Activated T-cell treated with anti-CD3 and anti-CD28 coated beads, Interleukin-2, amount 50 U/mL, for 72 hours (primary cell): Measurements from ENCODE around the gene LRRN2. TPM values are rescaled to one million over a fixed set of nuclear protein-coding genes. Genes with fewer than 3 reads are reported as not detected.

Experiments used
- ATAC-seq, 2 donors: fragments of 150-1000 bp; cut with Tn5 transposase; replicated peaks in 1 of 2; 2 replicates each; pipeline ENCODE4 v1.10.0; 2021; ENCODE audit warnings: moderate library complexity in 2 of 2, mild to moderate bottlenecking in 1 of 2
- DNase-seq, 2 donors: peaks; one replicate each; pipeline ENCODE4 v3.0.0; 2021 to 2022; ENCODE audit warnings: mixed read lengths in 1 of 2
- H3K27ac Mint-ChIP-seq: one replicate; pipeline ENCODE4 v1.8.0; 2022; ENCODE audit warnings: mild to moderate bottlenecking, moderate library complexity, mixed read lengths
- H3K27me3 Mint-ChIP-seq: one replicate; pipeline ENCODE4 v1.8.0; 2022; ENCODE audit warnings: low read depth, mixed read lengths
- H3K36me3 Mint-ChIP-seq, 2 donors: one replicate each; pipeline ENCODE4 v1.8.0; 2022; ENCODE audit warnings: mixed read lengths in 2 of 2, mild to moderate bottlenecking in 1 of 2; ENCODE audit not compliant: insufficient read depth in 2 of 2
- H3K4me1 Mint-ChIP-seq: one replicate; pipeline ENCODE4 v1.8.0; 2022; ENCODE audit warnings: low read depth, mixed read lengths
- H3K4me3 Mint-ChIP-seq, 2 donors: one replicate each; pipeline ENCODE4 v1.8.0; 2022; ENCODE audit warnings: mild to moderate bottlenecking in 2 of 2, mixed read lengths in 2 of 2, moderate library complexity in 2 of 2
- H3K9me3 Mint-ChIP-seq, 2 donors: one replicate each; pipeline ENCODE4 v1.8.0; 2022; ENCODE audit warnings: mixed read lengths in 2 of 2
- total RNA-seq, 2 donors: library from RNA; stranded (reverse); gene quantifications; one replicate each; pipeline ENCODE4 v1.2.3, GENCODE V29; 2022

The LRRN2 gene
- total RNA-seq, 2 donors from 2014 or later = not detected

GRCh38 chr1:204678721-204679475 is 6.6 kb downstream of the LRRN2 start:
- ATAC-seq (no peak), DNase-seq (no peak)
- peaks cover 23% of the 10 kb centered on the region for H3K27me3 Mint-ChIP-seq
- no peak overlapping the region for H3K27ac Mint-ChIP-seq
- H3K4me1 Mint-ChIP-seq = no peaks in the 10 kb centered on the region
- H3K36me3 Mint-ChIP-seq = no peaks in the 10 kb centered on the region
- H3K9me3 Mint-ChIP-seq = no peaks in the 10 kb centered on the region
- no peak overlapping the region for H3K4me3 Mint-ChIP-seq

DNA sequence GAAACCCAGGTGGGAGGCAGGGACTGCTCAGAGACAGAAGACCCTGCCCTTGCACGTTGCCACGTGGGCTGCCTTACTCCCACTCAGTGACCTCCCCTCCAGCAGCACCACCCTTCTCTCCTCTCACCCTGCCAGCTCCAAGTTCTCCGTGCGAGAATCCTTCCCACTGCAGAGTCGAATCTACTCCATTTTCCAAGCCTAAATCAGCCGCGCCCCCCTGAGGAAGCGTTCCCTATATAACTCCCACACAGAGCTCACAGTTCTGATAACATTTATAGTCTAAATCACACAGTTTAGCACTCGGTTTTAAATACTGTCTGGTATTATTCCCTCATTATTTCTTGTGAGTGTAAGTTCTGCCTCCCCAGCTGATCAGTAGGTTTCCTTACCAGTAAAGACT is 7.7 kb downstream of the LRRN2 start:
- no peak overlapping the region for H3K4me3 Mint-ChIP-seq
- H3K27ac Mint-ChIP-seq = no peak overlapping the region
- ATAC-seq (no peak), DNase-seq (no peak)
- H3K4me1 Mint-ChIP-seq = no peaks in the 10 kb centered on the region
- H3K9me3 Mint-ChIP-seq = no peaks in the 10 kb centered on the region
- H3K27me3 Mint-ChIP-seq = peaks cover 14% of the 10 kb centered on the region
- no peaks in the 10 kb centered on the region for H3K36me3 Mint-ChIP-seq

DNA sequence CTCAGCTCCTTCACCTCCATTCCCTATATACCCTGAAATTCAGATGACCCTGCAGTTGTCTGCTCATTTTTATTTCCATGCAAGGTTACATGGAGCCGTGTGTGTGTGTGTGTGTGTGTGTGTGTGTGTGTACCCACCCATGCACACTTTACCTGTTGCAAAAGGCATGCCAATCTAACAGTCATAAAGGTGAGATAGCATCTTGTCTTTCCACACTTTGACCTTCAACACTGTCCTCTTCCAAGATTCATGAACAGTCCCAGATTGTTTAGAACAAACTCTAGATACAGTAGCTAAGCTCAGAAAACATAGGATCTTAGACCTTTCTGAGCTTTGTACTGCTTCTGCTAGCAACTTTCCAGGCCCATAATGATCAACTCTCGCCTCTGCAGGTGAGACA is 9.5 kb downstream of the LRRN2 start:
- H3K4me1 Mint-ChIP-seq = no peaks in the 10 kb centered on the region
- no peak for ATAC-seq

DNA sequence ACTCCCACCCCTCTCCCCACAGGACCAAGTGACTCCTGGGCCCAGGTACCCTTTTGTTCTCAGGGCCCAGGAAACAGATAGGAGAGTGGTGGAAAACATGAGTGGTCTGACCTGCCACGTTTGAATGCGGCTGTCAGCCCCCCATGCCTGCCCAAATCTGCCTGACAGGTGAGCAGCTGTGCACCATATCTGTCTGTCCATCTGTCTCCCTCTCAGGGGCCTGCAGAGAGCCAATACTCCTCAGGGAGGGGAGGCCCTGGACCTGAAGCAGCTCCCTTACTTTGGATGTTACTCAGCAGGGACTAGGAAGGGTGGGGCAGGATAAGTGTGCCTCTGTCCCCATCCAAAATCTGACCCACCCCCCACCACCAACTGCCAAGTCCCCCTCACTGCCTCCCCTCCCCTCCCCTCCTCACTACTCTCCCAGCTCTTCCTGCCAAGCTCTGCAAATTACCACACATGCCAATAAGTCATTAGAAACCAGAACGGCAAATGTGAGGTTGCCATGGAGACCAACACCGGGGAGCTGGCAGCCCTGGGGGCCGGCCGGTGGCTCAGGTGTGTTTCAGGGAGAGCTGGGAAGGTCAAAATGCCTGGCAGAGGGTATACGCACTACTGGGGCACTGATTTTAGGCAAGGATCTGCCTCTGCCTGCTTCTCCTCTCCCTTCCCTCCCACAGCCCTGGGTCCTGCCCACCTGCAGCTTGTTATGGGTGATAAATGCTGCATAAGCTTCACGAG is 11.5 kb downstream of the LRRN2 start:
- no peak for ATAC-seq
- Mint-ChIP-seq H3K36me3 (no peaks in the 10 kb centered on the region), H3K27ac (no peak overlapping the region), H3K27me3 (peaks cover 5% of the 10 kb centered on the region), H3K9me3 (no peaks in the 10 kb centered on the region), H3K4me3 (no peak overlapping the region), H3K4me1 (no peaks in the 10 kb centered on the region)
- no peak for DNase-seq

More for the DNA sequence above, 9.5 kb downstream of the LRRN2 start:
- no peaks in the 10 kb centered on the region for H3K9me3 Mint-ChIP-seq
- H3K27me3 Mint-ChIP-seq = peaks cover 11% of the 10 kb centered on the region
- no peak overlapping the region for H3K4me3 Mint-ChIP-seq
- no peak overlapping the region for H3K27ac Mint-ChIP-seq
- DNase-seq = no peak
- no peaks in the 10 kb centered on the region for H3K36me3 Mint-ChIP-seq

DNA sequence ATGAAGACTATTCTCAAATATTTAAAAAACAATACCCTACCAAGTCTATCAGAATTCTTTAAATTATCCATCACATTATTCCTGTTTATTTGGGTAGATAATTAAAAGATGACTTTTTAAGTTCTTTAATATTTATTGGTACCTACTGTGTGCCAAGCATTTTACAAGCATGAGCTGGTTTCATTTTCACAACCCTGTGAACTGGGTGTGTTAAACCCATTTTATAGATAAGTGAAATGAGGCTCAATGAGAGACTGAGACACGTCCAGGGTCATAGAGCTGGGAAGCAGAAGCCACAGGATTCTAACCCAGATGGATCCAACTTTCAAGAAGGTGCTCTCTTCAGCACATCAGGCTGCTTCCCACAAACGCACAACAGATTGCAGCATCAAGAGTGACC is 12.3 kb downstream of the LRRN2 start:
- H3K4me3 Mint-ChIP-seq = no peak overlapping the region
- H3K27me3 Mint-ChIP-seq = no peaks in the 10 kb centered on the region
- no peaks in the 10 kb centered on the region for H3K4me1 Mint-ChIP-seq
- no peaks in the 10 kb centered on the region for H3K36me3 Mint-ChIP-seq
- no peak for ATAC-seq
- no peak overlapping the region for H3K27ac Mint-ChIP-seq
- H3K9me3 Mint-ChIP-seq = no peaks in the 10 kb centered on the region
- DNase-seq = no peak

DNA sequence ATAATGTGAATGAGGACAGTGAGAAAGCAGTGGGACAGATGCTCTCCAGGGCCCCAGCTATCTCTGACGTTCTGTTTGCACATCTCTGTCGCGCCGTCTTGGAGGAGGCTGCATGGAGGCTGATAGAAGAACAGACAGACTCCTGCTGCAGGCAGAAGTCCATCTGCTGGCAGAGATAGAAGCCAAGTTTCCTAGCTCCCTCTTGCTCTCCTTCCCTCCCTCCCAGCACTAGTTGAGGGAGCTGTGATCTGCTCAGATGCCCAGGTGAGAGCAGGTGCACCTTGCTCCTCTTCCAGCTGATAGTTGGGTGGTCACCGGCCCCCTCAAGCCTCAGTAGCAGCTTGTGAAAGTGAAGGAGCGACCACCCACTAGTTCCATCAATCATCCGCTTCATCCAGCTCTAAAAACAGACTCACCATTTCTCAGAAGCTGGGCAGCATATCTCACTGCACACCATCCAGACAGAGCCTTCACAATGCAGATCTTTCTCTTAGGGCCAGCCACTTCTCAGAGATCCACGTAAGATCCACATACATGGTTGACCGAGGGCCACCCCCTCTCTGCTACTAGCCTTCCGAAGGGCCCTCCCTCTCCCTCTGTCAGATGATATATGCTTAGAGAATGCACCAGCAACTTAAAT is 12.9 kb downstream of the LRRN2 start:
- H3K9me3 Mint-ChIP-seq = no peaks in the 10 kb centered on the region
- no peak overlapping the region for H3K27ac Mint-ChIP-seq
- H3K4me3 Mint-ChIP-seq = no peak overlapping the region
- H3K27me3 Mint-ChIP-seq = no peaks in the 10 kb centered on the region
- no peaks in the 10 kb centered on the region for H3K4me1 Mint-ChIP-seq
- H3K36me3 Mint-ChIP-seq = no peaks in the 10 kb centered on the region
- DNase-seq = no peak
- ATAC-seq = no peak

DNA sequence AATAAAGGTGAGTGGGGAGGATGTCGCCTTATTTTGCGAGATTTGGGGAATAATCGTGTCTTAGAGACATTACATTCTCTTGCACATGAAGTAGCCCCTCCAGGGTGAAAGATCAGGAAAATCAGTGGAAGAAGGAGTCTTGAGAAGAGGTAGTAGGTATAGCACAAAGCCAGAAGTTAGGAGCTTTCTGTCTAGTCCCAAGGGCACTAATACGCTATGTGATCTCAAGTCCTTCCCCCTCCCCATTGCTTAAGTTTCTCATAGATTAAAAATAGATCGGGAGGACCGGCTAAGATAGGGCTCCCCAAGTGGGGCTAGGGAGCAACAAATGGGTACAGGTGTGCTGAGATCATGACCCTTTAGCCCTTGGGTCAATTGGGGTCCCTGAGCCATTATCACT is 13.5 kb downstream of the LRRN2 start:
- no peak for ATAC-seq
- Mint-ChIP-seq H3K36me3 (no peaks in the 10 kb centered on the region), H3K9me3 (no peaks in the 10 kb centered on the region), H3K27ac (no peak overlapping the region), H3K27me3 (no peaks in the 10 kb centered on the region), H3K4me1 (no peaks in the 10 kb centered on the region), H3K4me3 (no peak overlapping the region)
- DNase-seq = no peak

DNA sequence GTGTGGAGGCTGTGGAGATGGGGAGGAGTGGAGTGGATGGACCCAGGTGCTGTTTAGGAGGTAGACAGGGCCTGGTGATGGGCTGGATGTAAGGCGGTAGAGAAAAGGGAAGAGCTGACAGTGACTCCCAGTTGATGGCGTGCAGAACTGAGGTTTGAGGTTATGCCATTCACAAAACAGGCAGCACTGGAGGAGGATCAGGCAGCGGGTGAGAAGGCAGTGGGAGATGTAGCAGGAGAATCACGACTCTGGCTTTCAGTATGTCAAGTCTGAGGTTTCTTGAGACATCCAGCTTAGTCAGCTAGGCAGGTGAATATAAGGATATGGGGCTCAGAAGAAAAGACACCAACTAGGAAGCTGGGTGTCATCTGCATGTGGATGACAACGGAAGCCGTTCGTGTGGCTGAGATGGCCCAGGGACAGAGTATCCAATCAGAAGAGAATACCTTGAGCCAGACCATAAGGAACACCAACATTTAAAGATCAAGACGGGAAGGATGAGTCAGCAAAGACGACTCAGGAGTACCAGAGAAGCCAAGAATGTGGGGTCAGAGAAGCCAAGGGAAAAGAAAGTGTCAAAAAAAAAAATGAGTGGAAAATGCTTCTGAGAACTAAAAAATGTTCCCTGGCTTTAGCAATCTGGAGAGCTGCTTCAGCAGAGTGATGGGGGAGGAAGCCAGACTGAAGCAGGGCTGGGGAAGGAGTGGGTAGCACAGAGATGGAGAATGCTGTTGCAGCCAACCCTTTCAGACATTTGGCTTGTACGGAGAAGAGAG is 15.2 kb downstream of the LRRN2 start:
- DNase-seq (no peak), ATAC-seq (no peak)
- no peaks in the 10 kb centered on the region for H3K27me3 Mint-ChIP-seq
- H3K4me3 Mint-ChIP-seq = no peak overlapping the region
- H3K27ac Mint-ChIP-seq = no peak overlapping the region
- H3K9me3 Mint-ChIP-seq = no peaks in the 10 kb centered on the region
- H3K36me3 Mint-ChIP-seq = no peaks in the 10 kb centered on the region
- no peaks in the 10 kb centered on the region for H3K4me1 Mint-ChIP-seq

GRCh38 chr1:204669579-204669978 is 16.0 kb downstream of the LRRN2 start:
- H3K4me3 Mint-ChIP-seq = no peak overlapping the region
- ATAC-seq (no peak), DNase-seq (no peak)
- H3K4me1 Mint-ChIP-seq = no peaks in the 10 kb centered on the region
- no peaks in the 10 kb centered on the region for H3K9me3 Mint-ChIP-seq
- H3K27me3 Mint-ChIP-seq = peaks cover 3% of the 10 kb centered on the region
- no peak overlapping the region for H3K27ac Mint-ChIP-seq
- H3K36me3 Mint-ChIP-seq = no peaks in the 10 kb centered on the region

DNA sequence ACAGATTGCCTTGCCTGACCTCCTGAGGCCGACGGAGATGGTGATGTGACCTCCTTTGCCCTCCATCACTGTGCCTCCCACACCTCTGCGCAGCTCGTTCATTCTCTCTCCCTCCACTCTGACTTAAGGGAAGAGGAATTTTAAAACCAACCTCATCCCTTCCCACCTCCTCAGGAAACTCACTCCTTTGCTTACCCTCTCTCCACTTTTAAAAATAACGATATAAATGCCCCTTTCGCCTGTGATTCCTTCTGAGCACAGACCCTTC is 21.2 kb downstream of the LRRN2 start:
- Mint-ChIP-seq H3K36me3 (no peaks in the 10 kb centered on the region), H3K9me3 (no peaks in the 10 kb centered on the region), H3K27ac (no peak overlapping the region), H3K4me3 (no peak overlapping the region), H3K27me3 (peaks cover 6% of the 10 kb centered on the region), H3K4me1 (no peaks in the 10 kb centered on the region)
- DNase-seq = no peak
- no peak for ATAC-seq

- Mint-ChIP-seq H3K36me3 (no peaks in the 10 kb centered on the region), H3K4me1 (no peaks in the 10 kb centered on the region), H3K27me3 (peaks cover 6% of the 10 kb centered on the region), H3K9me3 (no peaks in the 10 kb centered on the region), H3K4me3 (no peak overlapping the region), H3K27ac (no peak overlapping the region)
- DNase-seq (no peak), ATAC-seq (no peak)
Measured at GRCh38 chr1:204663644-204664383, 21.7 kb downstream of the LRRN2 start.

- Mint-ChIP-seq H3K4me3 (no peak overlapping the region), H3K9me3 (no peaks in the 10 kb centered on the region), H3K27ac (no peak overlapping the region), H3K36me3 (no peaks in the 10 kb centered on the region), H3K4me1 (no peaks in the 10 kb centered on the region), H3K27me3 (peaks cover 6% of the 10 kb centered on the region)
- no peak for ATAC-seq
- no peak for DNase-seq
Measured at GRCh38 chr1:204662530-204662929, 23.0 kb downstream of the LRRN2 start.
